Esophagus muscularis mucosa (tissue), 3 donors: Measurements from ENCODE around the gene BPTF.

Experiments
- CTCF ChIP-seq, 3 experiments: fragments of 200-600 bp in 2 of 3; fragments of 450-650 bp in 1 of 3; sonication (generic) in 2 of 3; IDR thresholded peaks; one replicate each; pipeline ENCODE4 v1.5.1; 2017 to 2019; ENCODE audit warnings: antibody characterized with exemption in 3 of 3, mild to moderate bottlenecking in 2 of 3, moderate library complexity in 1 of 3
- EP300 ChIP-seq: sonication (generic); formaldehyde crosslinking; IDR thresholded peaks from one replicate; pipeline ENCODE4 v1.6.1; 2017; ENCODE audit warnings: antibody characterized with exemption

- no peak for TF ChIP-seq CTCF (IDR thresholded peaks at IDR 0.05)
- no peak for TF ChIP-seq EP300
Measured at GRCh38 chr17:67999291-67999911, 174.1 kb downstream of the BPTF start.
